HEK293 (cell line): ENCODE results near the gene PIGQ.

Experiments
- CTCF ChIA-PET: fragments of 350-600 bp; formaldehyde crosslinking; extraction: SDS; loops from one replicate; lab custom pipeline; 2021; ENCODE audit warnings: antibody characterized with exemption; lab: Yijun Ruan, JAX
- POLR2A ChIA-PET: fragments of 300-600 bp; formaldehyde crosslinking; extraction: SDS; loops from one replicate; lab custom pipeline; 2020; ENCODE audit warnings: antibody characterized with exemption, inconsistent platforms; lab: Yijun Ruan, JAX
- H3K27ac ChIP-seq: fragments of 200-500 bp; sonication (Bioruptor generic); 2 replicates; pipeline ENCODE4 v1.5.1; 2014; ENCODE audit warnings: low read depth, low read length, control low read depth, inconsistent platforms; ENCODE audit errors: extremely low read depth
- H3K36me3 ChIP-seq, 2 experiments: fragments of 200-500 bp in 1 of 2; sonication (Bioruptor generic) in 1 of 2; 1 replicate in 1 of 2; 2 replicates in 1 of 2; pipeline ENCODE4 v1.5.1; 2014 to 2017; ENCODE audit warnings: inconsistent platforms in 2 of 2, low read length in 2 of 2; ENCODE audit not compliant: control insufficient read depth in 2 of 2, insufficient read depth in 1 of 2
- H3K4me1 ChIP-seq: fragments of 200-500 bp; sonication (Bioruptor generic); 2 replicates; pipeline ENCODE4 v1.5.1; 2014; ENCODE audit warnings: mild to moderate bottlenecking, low read length, inconsistent platforms; ENCODE audit not compliant: control insufficient read depth, insufficient read depth
- H3K4me3 ChIP-seq: 2 replicates; pipeline ENCODE4 v1.5.1; 2011; ENCODE audit warnings: low read depth, mild to moderate bottlenecking, control low read depth, low read length, moderate library complexity
- H3K9me3 ChIP-seq: fragments of 200-500 bp; sonication (Bioruptor generic); 2 replicates; pipeline ENCODE4 v1.5.1; 2014; ENCODE audit warnings: low read depth, low read length, inconsistent platforms; ENCODE audit not compliant: control insufficient read depth, insufficient read depth
- BCL6B ChIP-seq: fragments of 450-650 bp; formaldehyde crosslinking; IDR thresholded peaks from 2 replicates; pipeline ENCODE4 v1.5.1; 2017; ENCODE audit warnings: missing biosample characterization, missing genetic modification characterization
- GLIS1 ChIP-seq: fragments of 450-650 bp; formaldehyde crosslinking; IDR thresholded peaks from 2 replicates; pipeline ENCODE4 v1.5.1; 2016; ENCODE audit warnings: missing biosample characterization, missing genetic modification characterization
- KLF8 ChIP-seq: fragments of 450-650 bp; formaldehyde crosslinking; IDR thresholded peaks from 2 replicates; pipeline ENCODE4 v1.5.1; 2016; ENCODE audit warnings: missing biosample characterization, missing genetic modification characterization
- KLF9 ChIP-seq: fragments of 450-650 bp; formaldehyde crosslinking; IDR thresholded peaks from 2 replicates; pipeline ENCODE4 v1.5.1; 2016; ENCODE audit warnings: missing biosample characterization, missing genetic modification characterization, low read depth
- PRDM10 ChIP-seq: fragments of 450-650 bp; formaldehyde crosslinking; IDR thresholded peaks from 2 replicates; pipeline ENCODE4 v1.5.1; 2016; ENCODE audit warnings: missing biosample characterization, missing genetic modification characterization
- SP2 ChIP-seq: fragments of 450-650 bp; formaldehyde crosslinking; IDR thresholded peaks from 2 replicates; pipeline ENCODE4 v1.5.1; 2016; ENCODE audit warnings: missing biosample characterization, missing genetic modification characterization
- ZBTB17 ChIP-seq: fragments of 450-650 bp; formaldehyde crosslinking; IDR thresholded peaks from 2 replicates; pipeline ENCODE4 v1.5.1; 2016; ENCODE audit warnings: missing biosample characterization, missing genetic modification characterization
- ZBTB26 ChIP-seq: fragments of 450-650 bp; formaldehyde crosslinking; optimal IDR thresholded peaks from 2 replicates; pipeline ENCODE3; 2016; ENCODE audit warnings: missing biosample characterization, mild to moderate bottlenecking, missing genetic modification characterization
- ZBTB7A ChIP-seq: fragments of 450-650 bp; formaldehyde crosslinking; IDR thresholded peaks from 2 replicates; pipeline ENCODE4 v1.5.1; 2016; ENCODE audit warnings: low read depth, missing biosample characterization, missing genetic modification characterization
- ZEB2 ChIP-seq: fragments of 450-650 bp; formaldehyde crosslinking; IDR thresholded peaks from 2 replicates; pipeline ENCODE4 v1.5.1; 2016; ENCODE audit warnings: missing biosample characterization, missing genetic modification characterization
- ZFHX2 ChIP-seq: fragments of 450-650 bp; formaldehyde crosslinking; conservative IDR thresholded peaks from 2 replicates; pipeline ENCODE4 v1.5.1; 2016; ENCODE audit warnings: missing biosample characterization, missing genetic modification characterization
- ZNF148 ChIP-seq: fragments of 450-650 bp; formaldehyde crosslinking; IDR thresholded peaks from 2 replicates; pipeline ENCODE4 v1.5.0; 2017; ENCODE audit warnings: missing biosample characterization, missing genetic modification characterization, borderline replicate concordance
- ZNF174 ChIP-seq: fragments of 450-650 bp; formaldehyde crosslinking; IDR thresholded peaks from 2 replicates; pipeline ENCODE4 v1.5.0; 2017; ENCODE audit warnings: missing biosample characterization, mild to moderate bottlenecking, missing genetic modification characterization
- ZNF2 ChIP-seq: fragments of 450-650 bp; formaldehyde crosslinking; IDR thresholded peaks from 2 replicates; pipeline ENCODE4 v1.5.1; 2016; ENCODE audit warnings: missing biosample characterization, missing genetic modification characterization
- ZNF274 ChIP-seq, 2 experiments: fragments of 200-500 bp in 1 of 2; fragments of 450-650 bp in 1 of 2; sonication (Bioruptor generic) in 1 of 2; formaldehyde crosslinking in 1 of 2; IDR thresholded peaks; 2 replicates each; pipeline versions ENCODE4 v1.5.1 to v1.6.1; 2014 to 2016; ENCODE audit warnings: borderline replicate concordance in 1 of 2, inconsistent platforms in 1 of 2, low read length in 1 of 2, missing biosample characterization in 1 of 2, missing genetic modification characterization in 1 of 2
- ZNF280C ChIP-seq: fragments of 450-650 bp; formaldehyde crosslinking; IDR thresholded peaks from 2 replicates; pipeline ENCODE4 v1.5.1; 2016; ENCODE audit warnings: missing biosample characterization, missing genetic modification characterization
- ZNF324 ChIP-seq: fragments of 450-650 bp; formaldehyde crosslinking; IDR thresholded peaks from 2 replicates; pipeline ENCODE4 v1.5.1; 2016; ENCODE audit warnings: missing biosample characterization, missing genetic modification characterization
- ZNF398 ChIP-seq: fragments of 450-650 bp; formaldehyde crosslinking; IDR thresholded peaks from 2 replicates; pipeline ENCODE4 v1.5.1; 2017; ENCODE audit warnings: missing biosample characterization, missing genetic modification characterization
- ZNF692 ChIP-seq: fragments of 450-650 bp; formaldehyde crosslinking; IDR thresholded peaks from 2 replicates; pipeline ENCODE4 v1.5.1; 2016; ENCODE audit warnings: missing biosample characterization, missing genetic modification characterization

PIGQ gene

GRCh38 chr16:583470-583814 is 13.7 kb downstream of the PIGQ start (continued):
- TF ChIP-seq ZNF280C (tag by site-specific recombination) (no peak), ZBTB7A (tag by site-specific recombination) (no peak), ZFHX2 (tag by site-specific recombination) (peak; percentile 85), SP2 (tag by site-specific recombination) (peak; percentile 47), KLF8 (tag by site-specific recombination) (no peak), ZNF398 (tag by site-specific recombination) (no peak), ZNF274 (IDR thresholded peaks at IDR 0.05; ENCODE audit: low read length) (no peak), ZNF274 (tag by site-specific recombination; IDR thresholded peaks at IDR 0.05; ENCODE audit: borderline replicate concordance) (no peak), KLF9 (no peak), ZNF324 (tag by site-specific recombination) (no peak), ZNF174 (tag by site-specific recombination) (no peak)
- TF ChIP-seq, all 188 proteins: peak for 4

GRCh38 chr16:583815-584591 is 14.2 kb downstream of the PIGQ start:
- ChIA-PET CTCF (interaction anchor here (0.6 to 0.7 kb wide), 3 partner anchors 17 to 138 kb away, joined by 3 read pairs; no protein-coding TSS in a partner anchor), POLR2A (interaction anchor here (0.6 to 1.2 kb wide), 3 partner anchors 12 to 38 kb away, joined by 3 read pairs; no protein-coding TSS in a partner anchor)
- Histone ChIP-seq H3K4me1 (peaks cover 5% of the 10 kb centered on the region; the same call in 1 of the 2 replicates), H3K36me3 (peaks cover 0 to 22% of the 10 kb centered on the region in 2 experiments; a peak in 1 of 3 replicates), H3K4me3 (no peak overlapping the region), H3K27ac (no peak overlapping the region), H3K9me3 (no peaks in the 10 kb centered on the region)
- TF ChIP-seq ZNF148 (tag by site-specific recombination), result peak; percentile 6; the same call in 1 of the 2 replicates
- TF ChIP-seq ZNF692, result peak; percentile 95
- peak; percentile 61; the same call in 1 of the 2 replicates for TF ChIP-seq ZNF2 (tag by site-specific recombination)
- peak; percentile 40; the same call in 1 of the 2 replicates for TF ChIP-seq ZEB2
- TF ChIP-seq GLIS1 (tag by site-specific recombination), result peak; percentile 92
- peak; percentile 67 for TF ChIP-seq ZBTB7A (tag by site-specific recombination)
- TF ChIP-seq ZBTB17 (tag by site-specific recombination), result 0 out of 2 replicates have a peak, but pooled peaks have one; percentile 10
- no peak for TF ChIP-seq PRDM10 (tag by site-specific recombination)
- TF ChIP-seq ZBTB26 (tag by site-specific recombination), result peak; percentile 22
- TF ChIP-seq BCL6B (tag by site-specific recombination), result no peak
